Limb (tissue), 2 donors: Measurements from ENCODE around the gene ITPK1.

Source experiments
- DNase-seq, 2 donors: peaks; one replicate each; pipeline ENCODE4 v3.0.0-alpha.2; 2016; ENCODE audit errors: extremely low spot score in 2 of 2

Gene ITPK1

GRCh38 chr14:93061380-93062012 lies 54.2 kb downstream of the ITPK1 start:
- DNase-seq: no peak

DNA sequence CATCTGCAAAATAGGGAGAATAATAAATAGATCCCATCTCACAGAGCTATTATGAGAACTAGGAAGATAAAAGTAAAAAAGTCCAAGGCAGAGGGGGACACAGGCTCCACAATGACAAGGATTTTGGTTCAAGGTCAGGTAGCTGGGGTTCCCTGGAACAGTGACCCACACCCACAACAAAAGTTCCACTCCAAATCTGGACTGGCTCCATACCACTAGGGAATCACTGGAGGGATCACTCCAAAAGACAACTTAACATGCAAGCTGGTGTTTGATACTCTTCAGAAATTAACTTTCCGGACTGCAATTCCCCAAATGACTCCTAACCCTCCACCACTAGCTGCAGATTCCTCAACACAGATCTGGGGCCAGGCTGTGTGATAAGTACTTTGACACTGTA lies 54.9 kb downstream of the ITPK1 start:
- no peak for DNase-seq

DNA sequence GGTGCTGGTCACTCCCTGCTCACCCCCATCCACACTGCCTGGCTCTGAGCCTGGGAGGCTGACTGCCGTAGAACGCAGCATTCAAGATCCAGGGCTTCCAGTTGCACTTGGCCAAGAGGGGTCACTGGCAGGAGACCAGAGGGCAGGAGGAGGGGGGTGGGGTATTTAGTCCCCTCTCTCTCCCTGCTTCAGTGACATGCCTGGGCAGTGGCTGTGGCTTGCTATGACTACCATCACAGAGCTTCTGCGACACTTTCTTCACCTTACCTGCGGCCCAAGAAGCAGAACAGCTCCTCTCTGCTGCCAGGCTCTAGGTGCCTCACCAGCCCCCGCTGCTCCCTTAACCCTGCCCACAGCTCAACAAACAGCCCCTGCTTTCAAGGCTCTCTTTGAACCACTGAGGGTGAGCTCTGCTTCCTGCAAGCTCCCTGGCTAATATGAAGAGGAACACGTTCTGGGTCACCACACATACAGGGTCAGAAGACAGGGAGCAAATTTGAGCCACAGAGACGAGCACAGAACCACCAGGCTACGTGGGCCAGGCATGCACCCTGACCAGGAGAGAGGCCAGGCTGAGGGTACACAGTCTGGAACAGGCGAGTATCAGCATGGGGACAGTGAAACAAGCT lies 55.7 kb downstream of the ITPK1 start:
- no peak for DNase-seq

GRCh38 chr14:93059260-93059659 lies 56.5 kb downstream of the ITPK1 start:
- no peak for DNase-seq

GRCh38 chr14:93057586-93058280 lies 58.0 kb downstream of the ITPK1 start:
- no peak for DNase-seq

- no peak for DNase-seq
These were observed 58.7 kb downstream of the ITPK1 start for GRCh38 chr14:93056840-93057585.

DNA sequence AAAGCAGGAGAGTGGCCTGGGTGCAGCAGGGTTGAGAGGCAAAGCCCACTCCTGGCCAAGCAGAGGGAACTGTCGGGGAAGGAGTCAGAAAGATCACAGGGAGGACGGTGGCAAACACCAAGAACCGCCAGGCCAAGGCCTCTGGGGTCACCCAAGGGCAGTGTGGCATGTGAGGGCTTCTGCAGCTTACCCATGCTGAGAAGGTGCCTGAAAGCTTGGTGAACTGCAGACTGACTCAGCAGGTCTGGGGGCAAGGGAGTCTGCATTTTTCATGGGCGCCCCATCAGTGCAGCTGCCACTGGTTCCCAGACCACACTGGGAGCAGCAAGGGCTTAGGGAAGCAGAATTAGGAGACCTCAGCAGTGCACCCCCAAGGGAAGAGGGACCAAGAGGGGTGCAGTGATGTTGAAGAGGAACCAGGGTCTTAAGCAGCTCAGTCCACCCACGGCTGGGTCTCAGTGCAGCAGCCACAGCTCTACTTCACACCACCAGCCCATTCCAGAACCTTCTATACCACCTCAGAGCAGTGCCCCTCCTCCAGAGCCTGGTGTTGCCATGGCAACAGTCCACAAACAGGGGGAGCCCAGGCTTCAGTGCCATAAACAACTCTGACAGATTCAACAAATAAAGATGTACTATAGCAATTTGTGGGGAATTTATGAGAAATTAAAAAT lies 59.4 kb downstream of the ITPK1 start:
- DNase-seq: no peak

- DNase-seq: no peak
These were observed 60.0 kb downstream of the ITPK1 start for GRCh38 chr14:93055651-93056115.

DNA sequence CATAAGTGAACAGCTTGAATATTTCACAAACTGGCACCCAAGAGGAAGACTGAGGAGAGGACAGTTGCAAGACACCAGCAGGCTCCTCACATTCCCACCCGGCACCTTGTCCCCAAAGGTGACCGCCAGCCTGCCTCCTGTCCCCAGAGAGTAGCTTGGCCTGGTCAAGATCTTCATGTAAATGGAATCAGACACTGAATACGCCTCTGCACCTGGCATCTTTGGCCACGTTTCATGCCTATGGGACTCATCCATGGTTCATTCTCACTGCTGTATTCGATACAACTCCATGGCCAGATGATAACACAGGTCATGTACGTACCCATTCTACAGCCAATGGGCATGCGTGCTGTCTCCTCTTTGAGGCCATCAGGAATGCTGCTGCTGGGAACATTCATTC lies 60.8 kb downstream of the ITPK1 start:
- DNase-seq: no peak

- DNase-seq: no peak
These were observed 61.7 kb downstream of the ITPK1 start for GRCh38 chr14:93054006-93054405.

GRCh38 chr14:93051600-93052546 lies 63.9 kb downstream of the ITPK1 start:
- no peak for DNase-seq

DNA sequence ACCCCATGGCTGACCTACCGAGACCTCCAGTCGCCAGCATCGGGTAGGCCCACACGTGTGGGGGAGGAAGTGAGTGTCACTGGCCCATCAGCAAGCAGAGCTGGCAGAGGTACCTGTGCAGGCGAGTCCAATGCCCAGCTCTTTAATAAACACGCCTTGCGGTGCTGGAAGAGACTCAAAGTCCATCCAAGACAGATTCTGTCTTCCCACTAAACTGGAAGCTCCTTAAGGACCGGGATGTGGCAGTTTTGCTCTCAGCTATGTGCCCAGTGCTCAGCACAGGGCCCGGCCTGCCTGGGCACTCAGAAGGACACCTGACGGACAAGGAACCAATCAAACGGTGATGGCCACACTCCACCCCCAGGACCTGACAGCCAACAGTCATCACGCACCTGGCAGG lies 65.0 kb downstream of the ITPK1 start:
- DNase-seq: no peak

DNA sequence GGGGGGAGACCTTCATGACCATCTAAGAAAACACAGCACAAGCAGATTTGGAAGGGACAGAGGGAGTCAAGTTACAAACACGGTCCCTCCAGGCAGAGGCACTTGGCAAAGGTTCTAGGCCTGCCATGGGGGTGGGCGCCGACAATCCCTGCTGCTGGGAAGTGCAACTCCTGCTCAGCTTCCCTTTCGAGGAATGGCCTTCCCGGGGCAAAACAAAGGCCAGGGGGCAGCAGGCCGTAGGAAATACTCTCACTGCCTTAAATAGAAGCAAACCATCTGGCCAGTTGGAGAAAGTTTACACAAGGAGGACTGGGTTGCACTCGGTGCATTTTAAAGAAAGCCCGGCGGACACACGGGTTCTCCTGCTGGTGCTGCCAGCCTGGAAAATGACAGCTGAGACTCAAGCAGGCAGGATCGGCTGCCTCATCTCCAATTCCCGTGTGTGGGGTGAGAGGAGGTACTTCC lies 65.8 kb downstream of the ITPK1 start:
- DNase-seq: no peak

DNA sequence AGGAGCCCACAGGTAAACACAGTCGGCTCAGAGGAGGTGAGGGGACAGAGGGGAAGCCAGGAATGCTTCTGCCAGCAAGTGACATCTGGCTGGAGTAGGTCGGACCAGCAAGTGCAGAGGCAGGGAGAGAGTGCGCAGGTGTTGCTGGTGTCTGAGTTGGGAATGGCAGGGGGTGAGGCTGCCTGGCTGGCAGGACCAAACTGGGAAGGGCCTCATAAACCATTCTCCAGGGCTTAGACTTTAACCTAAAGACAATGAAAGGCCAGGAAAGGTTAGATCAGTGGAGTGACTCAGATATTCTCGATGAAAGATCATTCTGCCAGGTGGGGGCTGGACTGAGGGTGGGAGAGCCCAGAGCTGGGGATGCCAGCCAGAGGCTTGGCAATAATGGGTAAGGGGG lies 66.4 kb downstream of the ITPK1 start:
- no peak for DNase-seq

DNA sequence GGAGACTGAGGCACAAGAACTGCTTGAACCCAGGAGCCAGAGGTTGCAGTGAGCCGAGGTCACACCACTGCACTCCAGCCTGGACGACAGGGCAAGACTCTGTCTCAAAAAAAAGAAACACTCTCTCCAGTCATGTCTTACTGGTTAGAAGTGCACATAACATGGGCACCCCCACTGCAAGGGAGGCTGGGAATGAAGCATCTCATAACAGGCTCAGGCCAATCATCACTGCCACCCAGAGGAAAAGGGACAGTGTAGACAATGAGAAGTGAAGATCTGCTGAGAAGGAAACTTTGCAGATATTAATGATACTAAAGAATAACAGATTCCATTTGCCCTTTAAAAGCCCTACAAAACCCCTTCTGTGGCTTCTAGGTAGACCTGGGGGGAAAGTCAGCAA lies 66.9 kb downstream of the ITPK1 start:
- DNase-seq: no peak

DNA sequence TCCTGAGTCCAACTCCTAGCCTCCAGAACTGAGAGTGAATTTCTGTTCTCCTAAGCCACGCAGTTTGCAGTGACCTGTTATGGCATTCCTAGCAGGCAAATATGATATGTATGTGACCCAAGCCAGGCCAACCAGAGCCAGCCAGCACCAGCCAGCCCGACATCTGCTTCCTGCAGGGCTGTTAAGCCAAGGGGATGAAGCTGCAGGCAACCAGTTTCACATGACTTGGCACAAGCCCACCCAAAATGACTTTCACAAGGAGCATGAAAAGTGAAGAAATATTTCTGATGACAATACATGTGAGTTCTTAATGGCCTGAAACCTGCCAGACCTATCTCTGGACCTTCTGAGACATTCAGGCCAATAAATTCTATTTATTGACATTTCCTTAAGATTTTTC lies 68.1 kb downstream of the ITPK1 start:
- no peak for DNase-seq

DNA sequence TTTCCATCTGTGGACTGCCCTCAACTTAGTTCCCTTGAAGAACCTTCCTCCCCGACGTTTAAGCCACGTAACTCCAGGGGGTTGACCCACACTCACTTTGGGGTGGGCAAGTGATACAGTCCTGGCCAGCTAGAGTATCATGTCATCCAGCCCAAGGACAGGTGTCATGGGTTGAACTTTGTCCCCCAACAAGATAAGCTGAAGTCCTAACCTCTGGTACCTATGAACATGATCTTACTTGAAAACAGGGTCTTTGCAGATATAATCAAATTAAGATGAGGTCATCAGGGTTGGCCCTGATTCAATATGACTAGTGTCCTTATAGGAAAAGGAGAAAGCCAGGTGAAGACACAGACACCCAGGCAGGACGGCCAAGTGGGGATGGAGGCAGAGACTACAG lies 68.6 kb downstream of the ITPK1 start:
- no peak for DNase-seq

DNA sequence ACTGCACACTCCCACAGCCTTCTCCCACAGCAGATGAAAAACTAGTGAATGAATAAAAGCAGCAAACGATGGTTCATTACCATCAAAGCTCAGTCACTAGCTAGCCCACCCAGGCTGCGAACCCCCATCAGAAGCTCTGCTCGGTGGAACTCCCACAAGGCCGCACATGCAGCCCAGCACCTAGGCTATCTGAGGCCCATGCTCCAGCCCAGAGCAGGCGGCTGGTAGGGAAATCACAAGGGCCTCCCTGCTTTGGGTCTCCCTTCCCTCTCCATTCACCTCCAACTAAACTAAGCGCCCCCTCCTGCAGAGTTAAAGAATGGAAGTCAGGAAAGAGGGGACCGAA lies 69.0 kb downstream of the ITPK1 start:
- DNase-seq: no peak

DNA sequence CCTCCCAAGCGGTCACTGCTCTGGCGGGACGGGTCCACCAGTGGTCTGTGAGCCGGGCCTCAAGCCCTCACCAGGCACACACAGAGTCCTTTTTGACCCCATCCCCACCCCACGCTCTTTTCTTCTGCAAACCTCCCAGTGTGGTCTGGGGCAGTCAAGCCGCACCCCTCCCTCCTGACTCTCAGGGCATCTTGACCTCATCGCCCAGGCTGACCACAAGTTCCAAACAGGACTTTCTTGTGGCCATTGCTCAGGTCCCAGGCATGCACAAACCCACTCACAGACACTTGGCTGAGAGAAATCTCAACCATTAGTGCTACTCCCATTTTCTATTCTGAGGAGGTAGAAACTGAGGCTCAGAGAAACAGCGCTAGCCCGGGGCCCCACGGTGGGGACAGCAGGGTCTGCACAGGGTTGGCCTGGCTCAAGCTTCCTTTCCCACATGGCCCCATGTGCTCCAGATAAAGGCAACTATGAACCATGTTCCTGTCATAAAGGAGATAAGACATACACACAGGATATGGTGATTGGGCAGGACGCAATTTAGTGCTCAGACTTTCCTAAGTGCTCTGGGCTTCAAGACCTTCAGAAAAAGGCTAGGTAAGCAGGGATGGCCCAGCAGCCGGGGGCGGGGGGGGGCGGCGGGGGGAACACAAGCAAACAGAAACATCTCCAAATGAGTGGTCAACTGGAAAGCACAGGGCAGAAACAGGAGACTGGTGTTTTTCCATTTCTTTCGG lies 69.6 kb downstream of the ITPK1 start:
- no peak for DNase-seq

DNA sequence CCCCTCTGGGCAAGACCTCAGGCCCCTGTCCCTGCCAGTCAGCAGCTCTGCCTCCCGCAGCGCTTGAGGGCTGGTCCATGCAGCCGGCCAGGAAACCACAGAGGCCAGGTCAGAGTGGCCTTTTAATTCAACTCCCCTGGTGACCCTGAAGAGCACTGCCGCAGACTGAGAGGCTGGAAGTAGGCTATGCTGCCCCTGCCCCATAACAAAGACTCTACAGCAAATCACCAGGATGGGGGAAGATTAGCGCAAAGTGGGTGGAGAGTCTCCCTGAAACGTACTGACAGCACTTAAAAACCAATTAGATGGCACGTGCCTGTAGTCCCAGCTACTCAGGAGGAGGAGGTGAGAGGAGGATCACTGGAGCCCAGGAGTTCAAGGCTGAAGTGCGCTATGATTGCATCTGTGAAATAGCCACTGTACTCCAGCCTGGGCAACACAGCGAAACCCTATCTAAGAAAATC lies 70.5 kb downstream of the ITPK1 start:
- no peak for DNase-seq
